ENCODE results near the gene GCNT1.

GCNT1 gene

DNA sequence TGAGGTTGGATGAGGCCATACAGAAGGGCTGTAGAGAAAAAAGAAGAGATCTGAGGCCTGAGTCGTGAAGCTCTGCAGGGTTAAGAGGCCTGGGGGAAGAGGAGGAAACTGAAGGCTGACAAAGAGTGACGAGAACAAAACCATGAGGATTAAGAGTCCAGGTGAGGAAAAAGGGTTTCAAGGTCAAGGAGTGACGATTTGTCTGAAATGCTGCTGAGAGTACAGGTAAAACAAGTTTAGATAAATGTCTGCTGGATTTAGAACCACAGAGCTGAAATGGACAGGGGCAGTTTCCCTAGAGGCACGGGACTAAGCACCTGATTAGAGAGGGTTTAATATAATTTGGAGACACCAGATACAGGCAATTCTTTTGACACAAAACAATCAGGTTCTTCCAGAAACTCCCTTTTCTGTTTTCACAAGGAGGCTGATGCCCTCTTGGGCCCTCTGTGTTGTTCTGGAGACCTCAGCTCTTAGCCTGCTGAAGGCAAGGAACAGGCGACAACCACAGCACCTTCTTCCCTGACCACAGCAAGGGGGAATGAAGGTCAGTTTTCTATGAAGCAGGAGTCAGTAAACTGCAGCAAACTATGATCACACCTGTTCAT lies 14.6 kb upstream of the GCNT1 start:
- H3K4me3 ChIP-seq (ENCODE audit: low read length) = no peak overlapping the region
- TF ChIP-seq, protein P1, sequence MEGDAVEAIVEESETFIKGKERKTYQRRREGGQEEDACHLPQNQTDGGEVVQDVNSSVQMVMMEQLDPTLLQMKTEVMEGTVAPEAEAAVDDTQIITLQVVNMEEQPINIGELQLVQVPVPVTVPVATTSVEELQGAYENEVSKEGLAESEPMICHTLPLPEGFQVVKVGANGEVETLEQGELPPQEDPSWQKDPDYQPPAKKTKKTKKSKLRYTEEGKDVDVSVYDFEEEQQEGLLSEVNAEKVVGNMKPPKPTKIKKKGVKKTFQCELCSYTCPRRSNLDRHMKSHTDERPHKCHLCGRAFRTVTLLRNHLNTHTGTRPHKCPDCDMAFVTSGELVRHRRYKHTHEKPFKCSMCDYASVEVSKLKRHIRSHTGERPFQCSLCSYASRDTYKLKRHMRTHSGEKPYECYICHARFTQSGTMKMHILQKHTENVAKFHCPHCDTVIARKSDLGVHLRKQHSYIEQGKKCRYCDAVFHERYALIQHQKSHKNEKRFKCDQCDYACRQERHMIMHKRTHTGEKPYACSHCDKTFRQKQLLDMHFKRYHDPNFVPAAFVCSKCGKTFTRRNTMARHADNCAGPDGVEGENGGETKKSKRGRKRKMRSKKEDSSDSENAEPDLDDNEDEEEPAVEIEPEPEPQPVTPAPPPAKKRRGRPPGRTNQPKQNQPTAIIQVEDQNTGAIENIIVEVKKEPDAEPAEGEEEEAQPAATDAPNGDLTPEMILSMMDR (conservative IDR thresholded peaks at IDR 0.05; ENCODE audit: low read depth, low read length) = no peak
- DNase-seq (ENCODE audit: low read depth) = no peak

DNA sequence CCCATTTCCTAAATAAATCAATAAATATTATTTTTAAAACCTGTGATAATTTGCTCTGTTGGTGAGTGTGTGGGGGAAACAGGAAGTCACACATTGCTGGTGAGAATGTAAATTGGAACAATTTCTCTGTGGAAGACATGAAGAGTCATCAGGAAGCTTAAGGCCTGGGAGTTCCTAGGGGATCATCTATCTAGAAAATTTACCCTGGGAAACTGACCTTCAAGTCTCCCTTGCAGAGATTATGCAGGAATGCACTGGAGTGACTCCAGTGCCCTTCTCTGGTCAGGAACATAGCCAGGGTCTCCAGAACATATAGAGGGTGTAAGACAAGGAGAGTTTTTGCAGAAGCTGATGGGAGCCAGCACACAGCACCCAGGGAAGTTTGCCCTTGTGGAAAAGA lies 13.0 kb upstream of the GCNT1 start:
- no peak for DNase-seq (ENCODE audit: low read depth)
- TF ChIP-seq, protein P1 (conservative IDR thresholded peaks at IDR 0.05; ENCODE audit: low read depth, low read length) = no peak
- no peak overlapping the region for H3K4me3 ChIP-seq (ENCODE audit: low read length)

- DNase-seq (ENCODE audit: low read depth) = no peak
- no peak overlapping the region for H3K4me3 ChIP-seq (ENCODE audit: low read length)
- TF ChIP-seq, protein P1 (conservative IDR thresholded peaks at IDR 0.05; ENCODE audit: low read depth, low read length) = no peak
These were observed 10.5 kb upstream of the GCNT1 start for GRCh38 chr9:76448501-76448900.

DNA sequence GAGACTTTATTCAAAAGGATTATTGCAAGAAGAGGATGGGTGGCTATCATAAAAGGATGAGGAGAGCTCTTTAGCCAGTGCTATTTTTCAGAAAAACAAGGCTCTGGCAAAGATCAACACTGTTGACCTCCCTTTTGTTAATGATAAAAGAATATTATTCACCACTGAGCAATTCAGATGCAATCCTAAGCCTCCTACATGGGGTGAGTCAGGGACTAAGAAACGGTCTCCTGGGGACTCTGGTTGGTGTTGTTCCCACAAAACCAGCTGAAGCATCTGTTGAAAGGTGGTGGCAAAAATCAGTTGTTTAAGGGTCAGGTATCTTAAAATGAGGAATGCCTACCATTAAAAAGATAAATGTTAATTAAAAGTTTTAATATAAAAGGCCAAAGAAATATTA lies 7.7 kb upstream of the GCNT1 start:
- DNase-seq (ENCODE audit: low read depth) = no peak
- no peak overlapping the region for H3K4me3 ChIP-seq (ENCODE audit: low read length)
- TF ChIP-seq, protein P1 (conservative IDR thresholded peaks at IDR 0.05; ENCODE audit: low read depth, low read length) = no peak

GRCh38 chr9:76452839-76453238 lies 6.1 kb upstream of the GCNT1 start:
- no peak overlapping the region for H3K4me3 ChIP-seq (ENCODE audit: low read length)
- TF ChIP-seq, protein P1 (conservative IDR thresholded peaks at IDR 0.05; ENCODE audit: low read depth, low read length) = no peak
- DNase-seq (ENCODE audit: low read depth) = no peak

- DNase-seq (ENCODE audit: low read depth) = no peak
- TF ChIP-seq, protein P1 (conservative IDR thresholded peaks at IDR 0.05; ENCODE audit: low read depth, low read length) = no peak
- H3K4me3 ChIP-seq (ENCODE audit: low read length) = no peak overlapping the region
These were observed 5.2 kb upstream of the GCNT1 start for GRCh38 chr9:76453785-76454184.

- no peak for DNase-seq (ENCODE audit: low read depth)
- TF ChIP-seq, protein P1 (conservative IDR thresholded peaks at IDR 0.05; ENCODE audit: low read depth, low read length) = no peak
- no peak overlapping the region for H3K4me3 ChIP-seq (ENCODE audit: low read length)
These were observed 4.7 kb upstream of the GCNT1 start for GRCh38 chr9:76454311-76454710.

Data from retinal pigment epithelial cell (primary cell).